WI38 (cell line): ENCODE results near the gene IFT172.
A peak's percentile ranks its signal among the peaks of the same experiment; 100 is the strongest.

Source experiments
- H3K4me3 ChIP-seq: 2 replicates; pipeline ENCODE4 v1.5.1; 2011; ENCODE audit warnings: low read depth, mild to moderate bottlenecking, control low read depth, low read length
- TF ChIP-seq, protein P1 (sequence below): IDR thresholded peaks from 2 replicates; pipeline ENCODE4 v1.5.1; 2012; ENCODE audit warnings: low read depth, mild to moderate bottlenecking, control low read depth, low read length

Gene IFT172

DNA sequence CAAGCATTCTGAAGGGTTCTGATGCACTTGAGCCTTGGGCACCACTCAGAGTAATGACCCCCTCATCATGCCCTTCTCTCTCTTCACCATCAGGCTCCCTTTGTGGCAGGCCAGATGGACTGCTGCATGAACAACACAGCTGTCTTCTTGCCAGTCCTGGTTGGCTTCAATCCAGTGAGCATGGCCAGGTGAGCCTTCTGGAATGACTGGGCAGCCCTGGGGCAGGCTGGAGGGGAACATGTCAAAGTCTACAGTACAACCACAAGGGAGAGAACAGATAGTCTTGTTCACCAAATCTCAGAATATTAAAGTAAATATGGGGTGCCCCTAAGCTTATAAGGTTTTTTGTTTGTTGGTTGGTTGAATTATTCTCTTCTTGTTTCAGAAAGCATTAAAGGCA lies 11.5 kb upstream of the IFT172 start:
- H3K4me3 ChIP-seq, result no peak overlapping the region
- TF ChIP-seq, protein P1, sequence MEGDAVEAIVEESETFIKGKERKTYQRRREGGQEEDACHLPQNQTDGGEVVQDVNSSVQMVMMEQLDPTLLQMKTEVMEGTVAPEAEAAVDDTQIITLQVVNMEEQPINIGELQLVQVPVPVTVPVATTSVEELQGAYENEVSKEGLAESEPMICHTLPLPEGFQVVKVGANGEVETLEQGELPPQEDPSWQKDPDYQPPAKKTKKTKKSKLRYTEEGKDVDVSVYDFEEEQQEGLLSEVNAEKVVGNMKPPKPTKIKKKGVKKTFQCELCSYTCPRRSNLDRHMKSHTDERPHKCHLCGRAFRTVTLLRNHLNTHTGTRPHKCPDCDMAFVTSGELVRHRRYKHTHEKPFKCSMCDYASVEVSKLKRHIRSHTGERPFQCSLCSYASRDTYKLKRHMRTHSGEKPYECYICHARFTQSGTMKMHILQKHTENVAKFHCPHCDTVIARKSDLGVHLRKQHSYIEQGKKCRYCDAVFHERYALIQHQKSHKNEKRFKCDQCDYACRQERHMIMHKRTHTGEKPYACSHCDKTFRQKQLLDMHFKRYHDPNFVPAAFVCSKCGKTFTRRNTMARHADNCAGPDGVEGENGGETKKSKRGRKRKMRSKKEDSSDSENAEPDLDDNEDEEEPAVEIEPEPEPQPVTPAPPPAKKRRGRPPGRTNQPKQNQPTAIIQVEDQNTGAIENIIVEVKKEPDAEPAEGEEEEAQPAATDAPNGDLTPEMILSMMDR, result no peak

DNA sequence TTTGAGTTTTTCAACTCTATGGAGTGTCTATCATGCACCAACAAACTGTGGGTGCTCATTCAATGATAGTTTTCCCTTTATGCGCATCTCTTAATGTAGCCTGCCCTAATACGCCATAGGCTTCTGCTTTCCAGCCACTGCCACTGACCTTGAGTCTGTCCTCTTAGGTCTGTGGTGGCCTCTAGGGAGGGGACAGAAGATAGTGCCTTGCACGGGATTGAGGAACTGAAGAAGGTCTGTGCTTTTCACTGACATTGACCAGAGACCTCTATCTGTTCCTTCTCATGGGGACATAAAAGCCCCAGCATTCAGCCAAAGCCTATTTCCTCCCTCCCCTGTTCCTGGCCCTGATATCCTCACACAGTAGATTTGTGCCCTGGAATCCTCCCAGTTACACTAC lies 9.4 kb upstream of the IFT172 start:
- TF ChIP-seq, protein P1, result no peak
- no peak overlapping the region for H3K4me3 ChIP-seq

DNA sequence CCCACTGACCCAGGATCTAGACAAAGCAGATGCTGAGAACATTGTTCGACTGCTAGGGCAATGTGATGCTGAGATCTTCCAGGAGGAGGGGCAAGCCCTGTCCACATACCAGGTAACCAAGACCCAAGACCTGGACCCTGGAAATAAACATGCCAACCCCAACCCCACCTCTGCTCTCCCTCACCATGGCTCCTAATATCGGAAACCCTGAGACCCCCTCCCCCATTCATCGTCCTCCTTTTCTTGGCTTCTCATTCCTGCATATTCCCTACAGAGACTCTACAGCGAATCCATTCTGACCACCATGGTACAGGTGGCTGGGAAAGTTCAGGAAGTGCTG lies 7.7 kb upstream of the IFT172 start:
- no peak overlapping the region for H3K4me3 ChIP-seq
- TF ChIP-seq, protein P1, result no peak

DNA sequence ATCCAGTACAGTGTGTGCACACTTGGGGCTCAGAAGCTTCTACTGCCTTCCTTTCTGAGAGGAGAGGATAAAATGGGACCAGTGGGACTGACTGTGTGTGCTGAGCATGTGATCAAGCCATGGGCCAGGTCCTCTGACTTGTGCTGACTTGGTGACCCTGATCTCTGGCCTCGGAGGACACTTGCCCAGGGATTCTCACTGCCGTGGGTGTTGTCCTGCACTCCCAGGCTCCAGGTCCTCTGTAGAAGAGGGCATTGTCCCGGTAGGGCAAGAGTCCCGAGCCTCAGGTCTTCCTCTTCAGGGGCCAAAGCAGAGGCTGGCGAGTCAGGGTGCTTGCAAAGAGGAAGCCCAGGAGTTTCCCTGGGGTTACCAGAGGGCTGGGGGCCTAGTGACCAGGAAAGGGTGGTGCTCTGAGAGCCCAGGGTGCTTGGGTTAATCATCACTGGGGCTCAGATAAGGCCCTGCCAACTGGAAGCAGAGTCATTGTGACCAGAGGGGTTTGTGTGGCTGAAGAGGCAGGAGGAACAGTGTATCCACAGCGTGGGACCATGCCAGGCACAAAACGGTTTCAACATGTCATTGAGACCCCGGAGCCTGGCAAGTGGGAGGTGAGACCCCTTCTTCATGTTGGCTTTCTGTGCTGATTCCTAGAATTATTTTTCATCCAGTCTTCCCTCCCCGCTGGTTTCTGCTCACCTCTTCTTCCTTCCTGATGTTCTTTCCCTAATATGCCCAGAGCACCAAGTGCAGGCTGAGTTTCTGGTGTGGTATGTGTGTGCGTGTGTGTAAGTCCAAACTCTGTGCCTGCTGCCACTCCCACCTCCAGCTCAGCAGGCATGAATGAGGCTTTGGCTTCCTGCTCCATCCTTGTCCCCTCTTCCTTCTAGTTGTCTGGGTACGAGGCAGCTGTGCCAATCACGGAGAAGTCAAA lies 7.1 kb upstream of the IFT172 start, which contains the start of gene GCKR:
Gene GCKR, plus strand, starts transcription at position 483 of the 931 bp plus-strand sequence. Its CDS starts 66 bp downstream, at position 549.
- no peak within 1 kb of the TSS; the same call in 1 of the 2 replicates for H3K4me3 ChIP-seq
- TF ChIP-seq, protein P1, result no peak

DNA sequence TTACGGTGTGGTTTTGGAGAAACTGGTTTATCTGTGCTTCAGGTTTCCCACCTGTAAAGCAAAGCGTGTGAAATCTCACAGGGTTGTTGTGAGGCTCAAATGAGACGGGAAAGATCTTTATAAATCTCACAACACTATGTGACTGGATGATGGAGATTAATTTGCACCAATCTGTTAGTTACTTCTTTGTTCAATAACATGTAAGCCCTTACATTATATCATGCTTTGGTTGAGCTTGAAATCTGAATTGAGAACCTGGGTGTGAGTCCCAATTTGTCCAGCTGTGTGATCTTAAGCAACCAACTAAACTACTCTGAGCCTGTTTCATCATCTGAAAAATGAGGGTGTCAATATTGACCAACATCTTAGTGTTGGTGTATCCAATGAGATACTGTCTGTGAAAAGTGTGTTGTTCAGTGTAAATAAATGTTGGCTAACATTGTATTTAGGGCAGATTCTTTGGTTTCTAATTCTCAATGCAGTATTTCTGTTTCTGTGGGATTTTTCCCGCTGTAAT lies 6.4 kb upstream of the IFT172 start:
- no peak overlapping the region; the same call in 1 of the 2 replicates for H3K4me3 ChIP-seq
- TF ChIP-seq, protein P1, result no peak

DNA sequence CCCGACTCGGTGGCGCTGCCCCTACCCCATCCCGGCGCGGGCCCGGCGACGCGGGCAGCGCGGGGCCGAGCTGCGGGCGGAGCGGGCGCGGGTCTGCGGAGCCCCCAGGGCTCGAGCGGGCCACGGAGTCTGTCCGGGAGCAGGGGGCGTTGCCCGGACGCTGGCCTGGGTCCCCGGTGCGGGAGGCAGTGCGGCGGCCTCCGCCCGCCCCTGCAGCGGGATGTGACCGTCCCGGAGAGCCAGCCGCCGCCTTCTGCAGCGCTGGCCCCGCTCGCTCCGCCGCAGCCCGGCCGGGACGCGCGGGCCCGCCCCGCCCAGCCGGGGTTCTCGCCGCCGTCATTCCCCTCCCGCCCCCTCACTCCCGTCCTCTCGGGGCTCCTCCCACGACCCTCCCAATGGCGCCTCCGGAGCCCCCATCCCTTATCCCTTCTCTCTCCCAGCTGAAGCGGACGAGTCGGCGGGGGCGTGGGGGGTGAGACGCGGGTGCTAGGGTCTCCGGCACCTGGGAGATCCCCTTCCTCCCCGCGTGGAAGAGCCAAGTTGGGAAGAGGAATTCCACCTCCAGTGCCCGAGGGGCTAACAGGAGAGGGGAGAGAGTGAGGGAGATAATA lies 5.5 kb upstream of the IFT172 start, which contains the start of gene FNDC4:
Gene FNDC4, minus strand, starts transcription at position 257 of the 611 bp plus-strand sequence. CDS start 521 bp downstream, outside the sequence.
- H3K4me3 ChIP-seq, result peak within 1 kb of the TSS; percentile 78
- TF ChIP-seq, protein P1, result no peak
